Suprapubic skin (tissue), 4 donors: Measurements from ENCODE around the gene TRHDE. TPM values are rescaled to one million over a fixed set of nuclear protein-coding genes. Genes with fewer than 3 reads are reported as not detected.

ENCODE experiments used
- DNase-seq, 2 donors: peaks; one replicate each; pipeline ENCODE4 v3.0.0-alpha.2; 2019; ENCODE audit warnings: low spot score in 2 of 2
- H3K27ac ChIP-seq: fragments of 200-600 bp; sonication (generic); one replicate; pipeline ENCODE4 v1.5.1; 2019
- H3K27me3 ChIP-seq: fragments of 200-600 bp; sonication (generic); one replicate; pipeline ENCODE4 v1.5.1; 2019
- H3K36me3 ChIP-seq: fragments of 200-600 bp; sonication (generic); one replicate; pipeline ENCODE4 v1.5.1; 2019
- H3K4me1 ChIP-seq: fragments of 200-600 bp; sonication (generic); one replicate; pipeline ENCODE4 v1.5.1; 2019
- H3K4me3 ChIP-seq: fragments of 200-600 bp; sonication (generic); one replicate; pipeline ENCODE4 v1.5.1; 2019; ENCODE audit warnings: mild to moderate bottlenecking
- H3K9me3 ChIP-seq: fragments of 200-600 bp; sonication (generic); one replicate; pipeline ENCODE4 v1.5.1; 2019
- CTCF ChIP-seq, 2 donors: fragments of 200-600 bp in 1 of 2; fragments of 450-650 bp in 1 of 2; sonication (generic) in 1 of 2; IDR thresholded peaks; one replicate each; pipeline ENCODE4 v1.5.1; 2016 to 2019; ENCODE audit warnings: antibody characterized with exemption in 2 of 2, mild to moderate bottlenecking in 1 of 2, moderate library complexity in 1 of 2
- EP300 ChIP-seq: sonication (generic); formaldehyde crosslinking; IDR thresholded peaks from one replicate; pipeline ENCODE4 v1.6.1; 2017; ENCODE audit warnings: antibody characterized with exemption
- POLR2A ChIP-seq, 2 donors: fragments of 450-650 bp; IDR thresholded peaks; one replicate each; pipeline ENCODE4 v1.6.1; 2017; ENCODE audit warnings: antibody characterized with exemption in 2 of 2, mild to moderate bottlenecking in 2 of 2, moderate library complexity in 2 of 2
- POLR2AphosphoS5 ChIP-seq, 3 donors: sonication (generic); formaldehyde crosslinking; IDR thresholded peaks; one replicate each; pipeline ENCODE4 v1.6.1; 2017; ENCODE audit warnings: antibody characterized with exemption in 3 of 3
- WGBS: methylation state at CpG from one replicate; pipeline ENCODE4 v1.1.5; 2018; 5-methylcytosine and 5-hydroxymethylcytosine counted together
- total RNA-seq, 4 donors: library from RNA; depleted of rRNA; stranded (reverse); fragments of >200 nt; gene quantifications; one replicate each; pipeline ENCODE4 v1.1.0, GENCODE V29; 2016

The TRHDE gene
- total RNA-seq, 4 donors from 2014 or later: 0.49 to 1.2 (median 0.98) TPM

- WGBS: 61% methylated on average over 2 of the region's 2 CpGs
- Histone ChIP-seq H3K36me3 (no peaks in the 10 kb centered on the region), H3K27ac (no peak overlapping the region), H3K4me1 (no peaks in the 10 kb centered on the region), H3K9me3 (no peaks in the 10 kb centered on the region), H3K27me3 (no peaks in the 10 kb centered on the region), H3K4me3 (no peak overlapping the region)
- TF ChIP-seq EP300: no peak
- TF ChIP-seq POLR2AphosphoS5 (IDR thresholded peaks at IDR 0.05): no peak
- no peak for TF ChIP-seq POLR2A (IDR thresholded peaks at IDR 0.05)
- TF ChIP-seq CTCF (IDR thresholded peaks at IDR 0.05): no peak
- DNase-seq: no peak
Observed at GRCh38 chr12:72543777-72544467, 271.8 kb downstream of the TRHDE start.

- 44% methylated on average over 1 of the region's 1 CpG for WGBS
- H3K27ac ChIP-seq: no peak overlapping the region
- no peaks in the 10 kb centered on the region for H3K9me3 ChIP-seq
- H3K4me1 ChIP-seq: no peaks in the 10 kb centered on the region
- H3K36me3 ChIP-seq: no peaks in the 10 kb centered on the region
- no peak for TF ChIP-seq EP300
- no peak for TF ChIP-seq POLR2AphosphoS5 (IDR thresholded peaks at IDR 0.05)
- no peak for DNase-seq
- no peak overlapping the region for H3K4me3 ChIP-seq
- H3K27me3 ChIP-seq: no peaks in the 10 kb centered on the region
Observed at GRCh38 chr12:72546106-72546505, 273.9 kb downstream of the TRHDE start.

- Histone ChIP-seq H3K36me3 (no peaks in the 10 kb centered on the region), H3K9me3 (no peaks in the 10 kb centered on the region), H3K27me3 (no peaks in the 10 kb centered on the region), H3K4me1 (no peaks in the 10 kb centered on the region), H3K27ac (no peak overlapping the region), H3K4me3 (no peak overlapping the region)
- TF ChIP-seq POLR2A (IDR thresholded peaks at IDR 0.05) (no peak), POLR2AphosphoS5 (IDR thresholded peaks at IDR 0.05) (no peak), EP300 (no peak), CTCF (IDR thresholded peaks at IDR 0.05) (no peak)
- DNase-seq: no peak
Observed at GRCh38 chr12:72547573-72547972, 275.4 kb downstream of the TRHDE start.

- 93% methylated on average over 1 of the region's 1 CpG for WGBS
- H3K9me3 ChIP-seq: no peaks in the 10 kb centered on the region
- H3K27ac ChIP-seq: no peak overlapping the region
- H3K4me1 ChIP-seq: no peaks in the 10 kb centered on the region
- no peak overlapping the region for H3K4me3 ChIP-seq
- H3K36me3 ChIP-seq: no peaks in the 10 kb centered on the region
- DNase-seq: no peak
- no peaks in the 10 kb centered on the region for H3K27me3 ChIP-seq
- no peak for TF ChIP-seq POLR2AphosphoS5 (IDR thresholded peaks at IDR 0.05)
- TF ChIP-seq EP300: no peak
- TF ChIP-seq CTCF (IDR thresholded peaks at IDR 0.05): no peak
- TF ChIP-seq POLR2A (IDR thresholded peaks at IDR 0.05): no peak
Observed at GRCh38 chr12:72549184-72549583, 277.0 kb downstream of the TRHDE start.

GRCh38 chr12:72560003-72560769 is 288.0 kb downstream of the TRHDE start:
- 70% methylated on average over 4 of the region's 4 CpGs for WGBS
- TF ChIP-seq CTCF (IDR thresholded peaks at IDR 0.05) (no peak), EP300 (no peak), POLR2AphosphoS5 (IDR thresholded peaks at IDR 0.05) (no peak)
- DNase-seq: no peak

More at GRCh38 chr12:72560003-72560769, 288.0 kb downstream of the TRHDE start:
- Histone ChIP-seq H3K4me3 (no peak overlapping the region), H3K27me3 (no peaks in the 10 kb centered on the region), H3K9me3 (no peaks in the 10 kb centered on the region), H3K36me3 (no peaks in the 10 kb centered on the region), H3K4me1 (no peaks in the 10 kb centered on the region), H3K27ac (no peak overlapping the region)
